Measurements from ENCODE around the gene RIPK1.

DNA sequence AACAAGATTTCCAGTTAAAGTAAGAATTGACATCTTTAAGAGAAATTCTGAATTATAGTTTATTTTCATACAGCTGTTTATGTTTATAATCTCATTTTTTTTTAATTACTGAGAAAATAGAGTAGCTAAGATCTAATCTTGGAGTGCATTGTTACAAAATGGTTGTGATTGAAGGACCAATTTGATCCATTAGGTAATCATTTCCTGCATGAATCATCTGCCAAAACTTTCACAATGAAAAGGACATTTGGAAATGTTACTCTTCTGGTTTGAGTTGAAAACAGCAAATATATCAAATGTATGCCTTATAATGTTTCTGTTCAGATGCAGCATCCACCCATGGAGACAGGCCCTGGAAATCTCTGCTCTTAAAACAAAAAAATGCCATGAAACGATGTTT lies 70.0 kb downstream of the RIPK1 start:
- TF ChIP-seq, protein P1, sequence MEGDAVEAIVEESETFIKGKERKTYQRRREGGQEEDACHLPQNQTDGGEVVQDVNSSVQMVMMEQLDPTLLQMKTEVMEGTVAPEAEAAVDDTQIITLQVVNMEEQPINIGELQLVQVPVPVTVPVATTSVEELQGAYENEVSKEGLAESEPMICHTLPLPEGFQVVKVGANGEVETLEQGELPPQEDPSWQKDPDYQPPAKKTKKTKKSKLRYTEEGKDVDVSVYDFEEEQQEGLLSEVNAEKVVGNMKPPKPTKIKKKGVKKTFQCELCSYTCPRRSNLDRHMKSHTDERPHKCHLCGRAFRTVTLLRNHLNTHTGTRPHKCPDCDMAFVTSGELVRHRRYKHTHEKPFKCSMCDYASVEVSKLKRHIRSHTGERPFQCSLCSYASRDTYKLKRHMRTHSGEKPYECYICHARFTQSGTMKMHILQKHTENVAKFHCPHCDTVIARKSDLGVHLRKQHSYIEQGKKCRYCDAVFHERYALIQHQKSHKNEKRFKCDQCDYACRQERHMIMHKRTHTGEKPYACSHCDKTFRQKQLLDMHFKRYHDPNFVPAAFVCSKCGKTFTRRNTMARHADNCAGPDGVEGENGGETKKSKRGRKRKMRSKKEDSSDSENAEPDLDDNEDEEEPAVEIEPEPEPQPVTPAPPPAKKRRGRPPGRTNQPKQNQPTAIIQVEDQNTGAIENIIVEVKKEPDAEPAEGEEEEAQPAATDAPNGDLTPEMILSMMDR (IDR thresholded peaks at IDR 0.05 in 4 of 5, conservative IDR thresholded peaks at IDR 0.05 in 1 of 5) = no peak
- TF ChIP-seq POLR2A (IDR thresholded peaks at IDR 0.05) = no peak

Data from gastrocnemius medialis (tissue), 4 donors.